Pons (tissue), 1 donor: ENCODE results near the gene FDXACB1.
A peak's percentile ranks its signal among the peaks of the same experiment; 100 is the strongest.

Experiments used
- DNase-seq: peaks from one replicate; pipeline ENCODE4 v3.0.0-alpha.2; 2016; ENCODE audit warnings: low spot score

FDXACB1 gene

GRCh38 chr11:111878849-111879636 is at the start of gene FDXACB1, which contains the start of gene CFAP68:
Gene FDXACB1 (minus strand): TSS chr11:111879165. CDS start chr11:111879132, 33 bp downstream.
Gene CFAP68 (plus strand): TSS chr11:111879541. CDS start chr11:111879561, 20 bp downstream.
- peak; percentile 98 for DNase-seq

DNA sequence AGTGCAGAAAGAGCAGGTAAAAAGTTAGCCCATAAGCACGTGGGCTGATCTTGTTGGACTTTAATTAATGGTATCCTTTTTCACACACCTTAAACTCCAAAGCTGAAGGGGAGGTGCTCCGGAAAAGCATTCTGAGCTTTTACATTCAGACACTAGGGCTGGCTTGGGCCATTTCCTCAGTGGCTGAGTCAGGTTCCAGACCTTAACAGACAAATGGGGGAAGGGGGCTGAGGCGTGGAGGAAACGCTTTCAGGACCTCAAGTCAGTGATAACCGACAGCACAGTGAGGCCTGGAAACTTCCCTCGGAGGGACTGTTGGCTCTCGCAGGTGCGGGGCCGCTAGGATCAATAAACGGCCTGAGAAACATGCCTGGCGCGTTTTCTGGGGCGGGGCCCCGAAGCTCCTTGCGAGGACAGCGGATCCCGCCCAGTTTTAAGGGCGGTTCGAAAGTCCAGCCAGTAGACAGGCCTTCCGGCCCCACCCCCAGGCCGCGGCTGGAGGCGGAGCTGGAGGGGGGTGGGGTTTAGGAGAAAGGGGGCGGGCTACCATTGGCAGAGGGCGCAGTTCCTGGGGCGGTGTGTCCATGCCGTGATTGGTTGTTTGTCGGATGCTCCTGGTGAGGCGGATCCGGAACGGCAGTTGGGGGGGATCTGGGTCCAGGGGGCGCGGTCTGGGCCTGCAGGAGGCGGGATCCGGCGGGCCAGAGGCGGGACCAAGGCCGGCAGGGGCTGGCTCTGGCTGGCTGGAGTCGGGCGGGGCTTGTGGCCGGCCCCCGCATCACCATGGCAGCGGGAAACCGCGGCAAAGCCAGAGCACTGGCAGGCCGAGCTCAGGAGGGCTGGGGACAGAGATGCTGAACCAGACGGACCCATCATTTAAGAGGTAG is 47.8 kb upstream of the FDXACB1 start:
- peak; percentile 98 for DNase-seq

- no peak for DNase-seq
Observed at GRCh38 chr11:111925953-111926352, 47.0 kb upstream of the FDXACB1 start.

DNA sequence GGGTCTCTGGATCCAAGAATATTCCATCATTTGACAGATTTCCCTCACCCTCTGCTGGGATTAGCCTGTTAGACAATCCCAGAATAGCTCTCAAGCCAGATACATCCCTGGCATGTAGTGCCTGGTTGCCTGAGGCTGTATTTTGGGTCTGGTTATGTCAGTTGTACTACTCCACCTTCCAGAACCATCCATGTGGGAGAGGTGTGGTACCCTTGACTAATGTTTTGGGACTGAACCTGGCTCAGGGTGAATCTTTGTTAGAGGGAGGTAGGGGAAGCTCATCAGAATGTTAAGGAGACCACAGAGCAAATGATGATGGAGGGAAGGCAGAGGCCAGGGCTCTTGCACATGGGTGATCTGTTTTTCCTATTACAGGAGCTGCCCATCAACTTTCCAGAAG is 45.0 kb upstream of the FDXACB1 start:
- no peak for DNase-seq

DNA sequence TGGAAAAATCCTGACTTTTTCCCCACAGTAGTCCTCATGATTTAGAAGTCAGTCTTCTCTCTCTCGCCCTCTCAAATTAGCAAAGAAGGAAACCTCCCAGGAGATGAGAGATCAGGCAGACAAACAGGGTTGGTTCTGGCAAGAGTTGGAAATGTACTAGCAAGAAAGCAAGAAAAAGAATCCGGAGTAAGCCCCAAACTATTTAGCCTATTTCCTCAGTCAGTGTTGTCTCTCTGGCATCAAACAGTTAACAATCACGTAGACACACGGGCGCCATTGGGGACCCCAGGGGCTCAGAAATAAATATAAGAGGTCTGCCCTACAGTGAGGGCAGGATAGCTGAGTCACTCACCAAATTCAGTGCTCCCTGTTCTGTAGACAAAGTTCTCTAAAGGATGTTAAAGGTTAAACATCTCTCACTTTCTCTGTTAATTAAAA is 44.4 kb upstream of the FDXACB1 start:
- no peak for DNase-seq

DNA sequence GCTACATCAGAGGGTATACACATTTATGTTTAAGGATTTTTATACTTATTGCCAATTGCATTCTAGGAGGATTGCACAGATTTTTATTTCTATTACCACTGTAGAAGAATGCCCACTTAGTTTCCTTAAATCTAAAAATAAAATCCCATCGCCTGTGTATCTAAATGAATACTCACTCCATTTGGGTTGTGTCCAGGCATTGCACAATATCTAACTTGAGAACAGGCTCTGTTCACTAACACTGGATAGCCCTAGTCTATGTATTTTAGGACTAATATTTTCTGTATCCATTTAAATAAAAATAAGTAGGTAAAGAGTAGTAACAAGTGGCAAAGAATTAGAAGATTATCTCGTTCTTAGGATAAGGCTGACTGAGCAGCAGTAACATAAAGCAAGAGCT is 43.8 kb upstream of the FDXACB1 start:
- DNase-seq = peak; percentile 84

DNA sequence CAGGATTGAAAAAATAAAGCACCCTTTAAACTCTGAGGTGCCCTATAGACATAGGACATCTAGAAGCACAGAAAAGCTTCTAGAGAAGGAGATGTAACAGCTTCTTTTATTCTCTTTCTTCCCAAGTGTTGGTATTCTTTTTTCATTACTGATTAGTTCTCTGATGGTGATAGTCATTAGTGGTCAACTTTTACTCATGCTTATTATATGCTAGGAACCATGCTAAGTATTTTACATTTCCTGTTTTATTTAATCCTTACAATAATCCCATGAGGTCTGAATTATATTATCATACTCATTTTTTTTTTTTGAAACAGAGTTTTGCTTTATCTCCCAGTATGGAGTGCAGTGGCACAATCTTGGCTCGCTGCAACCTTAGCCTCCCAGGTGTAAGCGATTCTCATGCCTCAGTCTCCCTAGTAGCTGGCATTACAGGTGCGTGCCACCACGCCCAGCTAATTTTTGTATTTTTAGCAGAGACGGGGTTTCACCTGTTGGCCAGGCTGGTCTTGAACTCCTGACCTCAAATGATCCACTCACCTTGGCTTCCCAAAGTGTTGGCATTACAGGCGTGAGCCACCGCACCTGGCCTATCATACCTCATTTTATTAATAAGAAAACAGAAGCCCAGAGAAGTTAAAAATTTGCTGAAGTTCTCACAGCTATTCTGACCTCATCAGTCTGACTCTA is 42.7 kb upstream of the FDXACB1 start:
- DNase-seq = no peak

DNA sequence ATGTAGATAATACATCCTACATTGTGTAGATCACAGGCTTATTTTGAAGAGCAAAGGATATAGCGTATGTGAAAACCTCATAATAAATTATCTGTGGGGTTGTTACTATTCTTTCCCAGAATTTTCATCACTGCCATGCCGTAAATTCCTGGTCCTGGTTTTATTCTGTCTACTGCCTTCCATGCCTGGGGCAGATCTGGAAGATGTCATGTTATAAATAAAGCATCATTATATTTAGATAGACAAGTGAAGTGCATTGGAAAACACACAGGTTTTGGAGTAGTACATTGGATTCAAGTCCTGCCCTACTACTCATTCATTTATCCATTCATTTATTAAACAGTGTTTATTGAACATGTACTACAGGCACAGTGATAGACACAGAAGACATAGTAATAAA is 41.9 kb upstream of the FDXACB1 start:
- no peak for DNase-seq

DNA sequence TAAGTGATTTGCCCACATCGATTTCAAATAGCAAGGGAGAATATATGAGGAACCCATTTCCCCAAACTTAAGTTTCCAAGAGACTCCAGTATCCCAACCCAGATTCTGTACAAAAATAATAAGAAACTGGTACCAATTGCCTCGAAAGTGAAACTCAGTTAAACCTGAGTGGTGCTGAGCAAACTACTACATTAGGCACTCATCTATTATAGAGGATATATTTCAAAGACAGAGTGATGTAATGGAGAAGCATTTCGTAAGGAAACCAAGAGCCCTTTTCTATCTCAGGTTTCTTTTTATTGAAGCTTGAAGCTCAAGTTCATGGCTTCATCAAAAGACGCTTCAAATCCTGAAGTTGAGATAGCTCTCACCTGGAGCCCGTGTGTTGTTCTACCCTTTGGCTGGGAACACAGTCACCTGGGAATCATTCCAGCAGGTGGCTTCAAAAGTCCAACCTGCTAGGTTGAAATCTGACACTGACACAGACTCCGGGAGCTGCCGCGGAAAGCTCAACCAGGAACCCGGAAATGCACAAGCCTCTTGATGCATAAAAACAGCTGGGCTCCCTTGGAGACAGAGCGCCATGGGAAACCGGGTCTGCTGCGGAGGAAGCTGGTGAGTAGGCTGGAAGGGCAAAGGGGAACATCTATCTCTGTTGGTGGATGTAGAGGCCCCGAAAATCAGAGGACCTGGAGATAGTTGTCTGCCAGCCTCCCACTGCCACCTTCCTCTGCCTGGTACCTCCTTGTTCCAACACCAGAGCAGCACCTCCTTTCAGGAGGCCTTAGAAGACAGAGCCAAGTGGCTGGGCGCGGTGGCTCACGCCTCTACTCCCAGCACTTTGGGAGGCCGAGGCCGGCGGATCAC is 39.7 kb upstream of the FDXACB1 start, which contains the start of gene C11orf52:
Gene C11orf52 (plus strand): TSS at position 524 of the 867 bp plus-strand sequence. CDS start 60 bp downstream, at position 584.
- no peak for DNase-seq

DNA sequence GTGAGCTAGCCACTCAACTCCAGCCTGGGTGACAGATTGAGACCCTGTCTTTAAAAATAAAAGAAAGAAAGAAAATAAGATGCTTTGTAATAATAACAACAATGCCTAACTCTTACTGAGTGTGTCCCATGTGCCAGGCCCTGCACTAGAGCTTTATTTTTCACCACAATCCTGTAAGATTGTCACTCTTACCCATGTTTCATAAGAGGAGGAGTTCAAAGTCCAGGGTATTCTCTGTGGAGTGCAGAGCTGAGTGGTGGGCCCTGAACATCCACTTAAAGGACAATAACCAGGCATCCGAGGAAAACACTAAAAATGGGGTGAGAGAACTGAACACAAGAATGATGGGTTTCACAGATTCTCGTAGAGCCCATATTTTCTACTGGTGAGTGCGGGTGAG is 38.8 kb upstream of the FDXACB1 start:
- DNase-seq = no peak

GRCh38 chr11:111917312-111917711 is 38.3 kb upstream of the FDXACB1 start:
- DNase-seq = no peak

DNA sequence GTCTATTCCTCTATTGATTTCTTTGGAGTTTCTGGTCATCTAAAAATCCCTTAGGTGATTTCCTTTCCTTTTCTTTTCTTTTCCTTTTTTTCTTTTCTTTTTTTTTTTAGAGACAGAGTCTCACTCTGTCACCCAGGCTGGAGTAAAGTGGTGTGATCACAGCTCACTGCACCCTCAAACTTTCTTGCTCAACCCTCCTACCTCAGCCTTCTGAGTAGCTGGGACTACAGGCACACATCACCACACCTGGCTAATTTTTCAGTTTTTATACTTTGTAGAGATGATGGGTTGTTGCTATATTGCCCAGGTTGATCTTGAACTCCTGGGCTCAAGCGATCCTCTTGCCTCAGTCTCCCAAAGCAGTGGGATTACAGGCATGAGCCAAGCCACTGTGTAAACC is 37.8 kb upstream of the FDXACB1 start:
- DNase-seq = no peak

DNA sequence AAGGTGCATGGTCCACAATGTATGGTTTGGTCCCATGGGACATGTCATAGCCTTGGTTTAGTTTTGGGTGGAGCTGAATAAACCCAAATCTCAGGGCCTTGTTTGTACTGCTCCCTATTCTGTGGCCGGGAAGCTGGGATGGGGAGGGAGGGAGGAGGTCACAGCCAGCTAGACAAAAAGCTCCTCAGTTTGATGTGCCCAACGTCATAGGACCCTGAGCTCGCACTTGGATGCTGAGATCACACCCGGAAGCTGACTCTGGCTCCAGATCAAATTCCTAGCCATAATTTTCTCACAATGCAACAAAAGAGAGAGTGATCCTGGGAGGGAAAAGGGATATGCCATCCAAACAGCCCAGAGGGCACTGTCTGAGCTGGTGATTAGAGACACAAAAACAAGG is 35.0 kb upstream of the FDXACB1 start:
- peak; percentile 96 for DNase-seq

DNA sequence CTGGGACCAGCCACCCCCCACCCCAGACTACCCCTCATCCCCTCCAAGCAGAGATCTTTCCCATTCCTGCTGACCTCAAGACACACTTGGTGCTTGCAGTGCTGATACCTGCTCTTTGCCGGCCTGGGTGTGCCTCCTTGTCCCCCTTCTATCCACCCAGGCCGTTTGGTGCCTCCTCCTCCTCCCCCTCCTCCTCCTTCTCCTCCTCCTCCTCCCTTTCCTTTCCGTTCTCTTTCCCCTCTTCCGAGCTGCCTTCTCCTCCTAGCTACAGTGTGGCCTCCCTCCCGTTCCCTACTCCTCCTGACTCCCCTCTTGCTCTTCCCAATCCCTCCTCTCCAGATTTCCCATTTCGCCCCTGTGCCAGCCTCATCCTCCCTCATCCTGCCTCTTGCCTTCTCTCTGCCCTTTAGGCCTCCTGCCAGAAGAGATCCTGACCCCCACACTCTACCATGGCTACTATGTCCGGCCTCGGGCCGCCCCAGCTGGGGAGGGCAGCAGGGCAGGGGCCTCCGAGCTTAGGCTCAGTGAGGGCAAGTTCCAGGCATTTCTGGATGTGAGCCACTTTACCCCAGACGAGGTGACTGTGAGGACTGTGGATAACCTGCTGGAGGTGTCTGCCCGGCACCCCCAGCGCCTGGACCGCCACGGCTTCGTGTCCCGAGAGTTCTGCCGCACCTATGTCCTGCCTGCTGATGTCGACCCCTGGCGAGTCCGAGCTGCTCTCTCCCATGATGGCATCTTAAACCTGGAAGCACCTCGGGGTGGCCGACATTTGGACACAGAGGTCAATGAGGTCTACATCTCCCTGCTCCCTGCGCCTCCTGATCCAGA is 34.3 kb upstream of the FDXACB1 start:
- DNase-seq = peak; percentile 59

DNA sequence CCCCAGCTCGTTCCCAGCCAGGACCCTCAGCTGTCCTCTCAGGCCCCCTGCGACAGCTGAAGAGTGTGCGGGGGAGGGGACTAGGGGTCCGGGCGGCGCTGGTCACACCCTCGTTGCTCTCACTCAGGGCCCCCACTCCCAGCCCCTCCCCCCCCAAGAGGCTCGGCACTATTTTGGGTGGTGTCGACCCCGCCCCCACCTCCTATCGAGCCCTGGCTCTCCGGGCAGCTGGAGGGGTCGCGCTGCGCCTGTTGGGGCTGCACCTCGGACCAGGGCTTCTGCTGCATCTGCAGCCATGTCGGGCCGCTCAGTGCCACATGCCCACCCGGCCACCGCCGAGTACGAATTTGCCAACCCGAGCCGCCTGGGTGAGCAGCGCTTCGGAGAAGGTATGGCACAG is 33.6 kb upstream of the FDXACB1 start, which contains the start of gene HSPB2:
Gene HSPB2 (plus strand): TSS at position 200 of the 400 bp plus-strand sequence. CDS start 96 bp downstream, at position 296.
- DNase-seq = no peak

- peak; percentile 99 for DNase-seq
Observed at GRCh38 chr11:111911563-111912401, 32.8 kb upstream of the FDXACB1 start, which contains the start of gene CRYAB. Gene CRYAB (minus strand): TSS chr11:111911770. CDS start chr11:111911724, 46 bp downstream.

DNA sequence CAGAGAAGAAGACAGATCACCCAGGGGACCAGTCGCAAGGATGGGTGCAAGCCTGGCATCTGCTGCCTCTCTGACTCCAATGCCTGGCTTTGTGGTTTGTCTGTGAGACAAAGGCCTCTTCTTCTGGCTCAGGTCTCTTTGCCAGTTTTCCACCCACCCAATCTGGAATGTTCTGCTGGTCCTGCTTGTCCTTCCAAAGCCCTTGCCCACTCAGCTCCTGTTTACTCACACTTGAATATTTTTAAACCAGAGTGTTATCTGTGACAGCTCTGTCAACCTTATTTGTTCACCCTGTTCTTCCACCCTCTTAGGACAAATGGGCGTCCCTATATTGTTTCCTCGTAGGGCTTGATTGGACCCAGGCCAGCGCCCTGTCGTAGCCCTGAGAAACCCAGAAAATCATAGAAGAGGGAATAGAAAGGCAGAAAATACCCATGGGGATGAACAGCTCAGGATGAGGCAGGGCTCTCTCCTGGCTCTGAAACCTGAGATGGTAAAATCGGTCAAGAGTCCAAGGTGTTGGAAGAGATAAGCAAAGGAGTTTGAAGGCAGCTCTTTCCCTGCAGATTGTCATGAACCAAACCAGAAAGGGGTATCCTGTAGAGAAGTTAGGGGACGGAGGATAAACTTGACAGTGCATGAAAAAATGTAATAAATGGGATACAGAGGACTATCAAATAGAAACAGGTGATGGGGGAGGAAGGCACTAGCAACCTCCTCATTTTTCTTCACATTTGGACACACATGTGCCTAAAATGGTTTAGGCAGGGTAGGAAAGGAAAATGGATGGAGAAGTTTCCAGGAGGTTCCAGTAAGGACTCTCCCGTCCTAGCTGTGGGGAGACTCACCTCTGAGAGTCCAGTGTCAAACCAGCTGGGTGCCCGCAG is 32.0 kb upstream of the FDXACB1 start:
- DNase-seq = peak; percentile 98

GRCh38 chr11:111909378-111909777 is 30.4 kb upstream of the FDXACB1 start:
- peak; percentile 52 for DNase-seq
